Right atrium auricular region (tissue), 2 donors: ENCODE results near the gene NUDCD3. TPM values are rescaled to one million over a fixed set of nuclear protein-coding genes. Genes with fewer than 3 reads are reported as not detected.
A peak's percentile ranks its signal among the peaks of the same experiment; 100 is the strongest.

Experiments
- DNase-seq: peaks from one replicate; pipeline ENCODE4 v3.0.0-alpha.2; 2019; ENCODE audit warnings: low spot score
- H3K27ac ChIP-seq, 2 donors: fragments of 200-600 bp; sonication (generic); 1 replicate in 1 of 2; 2 replicates in 1 of 2; pipeline ENCODE4 v1.5.1; 2016 to 2019
- H3K27me3 ChIP-seq, 2 donors: fragments of 200-600 bp; sonication (generic); one replicate each; pipeline versions ENCODE4 v1.5.1 to v1.6.0; 2017 to 2019
- H3K36me3 ChIP-seq: fragments of 200-600 bp; sonication (generic); one replicate; pipeline ENCODE4 v1.5.1; 2016
- H3K4me1 ChIP-seq, 2 donors: fragments of 200-600 bp; sonication (generic); one replicate each; pipeline versions ENCODE4 v1.5.1 to v1.6.0; 2017 to 2019
- H3K4me3 ChIP-seq, 2 donors: fragments of 200-600 bp; sonication (generic); 1 replicate in 1 of 2; 2 replicates in 1 of 2; pipeline ENCODE4 v1.5.1; 2017 to 2019; ENCODE audit warnings: mild to moderate bottlenecking in 1 of 2, moderate library complexity in 1 of 2
- H3K9me3 ChIP-seq, 2 donors: fragments of 200-600 bp; sonication (generic); one replicate each; pipeline ENCODE4 v1.5.1; 2019
- total RNA-seq, 2 donors: library from RNA; depleted of rRNA; stranded (reverse); fragments of >200 nt; gene quantifications; one replicate each; pipeline ENCODE4 v1.1.0, GENCODE V29; 2016
- TF ChIP-seq, protein P1 (sequence below), 2 donors: fragments of 200-600 bp; sonication (generic); IDR thresholded peaks; one replicate each; pipeline ENCODE4 v1.5.1; 2019; ENCODE audit warnings: antibody characterized with exemption in 2 of 2

The NUDCD3 gene
- total RNA-seq, result 10 to 100 TPM; 50.6 to 53.3 TPM

GRCh38 chr7:44490351-44491200, at the start of gene NUDCD3:
Gene NUDCD3, minus strand, starts transcription at chr7:44490658. Its CDS starts 58 bp downstream, at chr7:44490600.
- peak; percentile 82 for DNase-seq
- H3K4me1 ChIP-seq, result peaks cover 0 to 41% of the 10 kb centered on the region in 2 donors

GRCh38 chr7:44539669-44540506, 49.4 kb upstream of the NUDCD3 start:
- H3K36me3 ChIP-seq, result no peaks in the 10 kb centered on the region
- TF ChIP-seq, protein P1, sequence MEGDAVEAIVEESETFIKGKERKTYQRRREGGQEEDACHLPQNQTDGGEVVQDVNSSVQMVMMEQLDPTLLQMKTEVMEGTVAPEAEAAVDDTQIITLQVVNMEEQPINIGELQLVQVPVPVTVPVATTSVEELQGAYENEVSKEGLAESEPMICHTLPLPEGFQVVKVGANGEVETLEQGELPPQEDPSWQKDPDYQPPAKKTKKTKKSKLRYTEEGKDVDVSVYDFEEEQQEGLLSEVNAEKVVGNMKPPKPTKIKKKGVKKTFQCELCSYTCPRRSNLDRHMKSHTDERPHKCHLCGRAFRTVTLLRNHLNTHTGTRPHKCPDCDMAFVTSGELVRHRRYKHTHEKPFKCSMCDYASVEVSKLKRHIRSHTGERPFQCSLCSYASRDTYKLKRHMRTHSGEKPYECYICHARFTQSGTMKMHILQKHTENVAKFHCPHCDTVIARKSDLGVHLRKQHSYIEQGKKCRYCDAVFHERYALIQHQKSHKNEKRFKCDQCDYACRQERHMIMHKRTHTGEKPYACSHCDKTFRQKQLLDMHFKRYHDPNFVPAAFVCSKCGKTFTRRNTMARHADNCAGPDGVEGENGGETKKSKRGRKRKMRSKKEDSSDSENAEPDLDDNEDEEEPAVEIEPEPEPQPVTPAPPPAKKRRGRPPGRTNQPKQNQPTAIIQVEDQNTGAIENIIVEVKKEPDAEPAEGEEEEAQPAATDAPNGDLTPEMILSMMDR (IDR thresholded peaks at IDR 0.05), result no peak

More at GRCh38 chr7:44490351-44491200, at the start of gene NUDCD3:
- Histone ChIP-seq H3K36me3 (no peaks in the 10 kb centered on the region), H3K9me3 (no peaks in the 10 kb centered on the region), H3K4me3 (peak within 1 kb of the TSS; percentile 94 to 96), H3K27ac (peak within 1 kb of the TSS; percentile 97 to 98), H3K27me3 (no peaks in the 10 kb centered on the region)
- TF ChIP-seq, protein P1 (IDR thresholded peaks at IDR 0.05), result peak in 1 of 2 donors; percentile 51

DNA sequence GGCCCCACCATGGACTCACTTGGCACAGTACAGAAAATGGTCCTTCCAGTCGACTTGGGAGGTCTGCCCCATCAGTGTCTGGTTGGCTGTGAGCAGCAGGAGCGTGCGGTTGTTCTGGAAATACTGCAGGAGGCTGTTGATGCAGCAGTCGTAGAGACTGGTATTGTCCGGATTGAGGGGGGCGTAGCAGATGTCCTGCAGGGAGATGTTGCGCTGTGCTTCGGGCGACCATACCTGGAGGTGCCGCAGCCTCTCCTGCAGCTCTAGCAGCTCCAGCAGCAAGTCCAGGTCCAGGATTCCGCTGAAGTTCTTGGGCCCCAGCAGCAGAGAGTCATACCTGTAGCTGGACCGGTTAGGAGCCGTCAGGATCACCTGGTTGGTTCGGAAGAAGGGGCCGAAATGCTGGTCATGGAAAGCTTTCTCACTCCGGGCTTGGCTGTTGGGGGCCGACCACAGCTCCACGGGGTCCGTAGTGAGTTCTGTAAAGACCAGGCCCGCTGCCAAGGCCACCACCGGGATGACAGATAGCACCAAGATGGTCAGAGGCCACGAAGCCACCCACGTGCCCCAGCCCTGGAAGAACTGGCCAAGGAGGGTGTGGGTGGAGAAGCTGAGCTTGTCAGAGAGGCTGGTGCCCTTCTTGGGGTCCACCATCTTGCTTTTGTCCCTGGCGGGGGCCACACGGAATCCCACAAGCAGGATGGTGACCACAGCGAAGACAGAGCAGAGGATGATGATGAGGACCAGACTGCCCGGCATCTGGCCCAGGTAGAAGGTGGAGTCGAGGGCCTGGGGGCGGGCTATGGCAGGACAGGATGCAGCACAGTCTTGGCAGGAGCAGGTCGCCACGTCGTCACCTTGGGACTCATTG, 48.6 kb upstream of the NUDCD3 start:
- Histone ChIP-seq H3K9me3 (no peaks in the 10 kb centered on the region), H3K27me3 (no peaks in the 10 kb centered on the region), H3K27ac (no peak overlapping the region), H3K36me3 (no peaks in the 10 kb centered on the region), H3K4me1 (no peaks in the 10 kb centered on the region), H3K4me3 (no peak overlapping the region)
- DNase-seq, result no peak
- TF ChIP-seq, protein P1 (IDR thresholded peaks at IDR 0.05), result no peak

More at GRCh38 chr7:44539669-44540506, 49.4 kb upstream of the NUDCD3 start:
- Histone ChIP-seq H3K9me3 (no peaks in the 10 kb centered on the region), H3K27ac (no peak overlapping the region), H3K4me3 (no peak overlapping the region), H3K27me3 (no peaks in the 10 kb centered on the region), H3K4me1 (no peaks in the 10 kb centered on the region)
- no peak for DNase-seq

DNA sequence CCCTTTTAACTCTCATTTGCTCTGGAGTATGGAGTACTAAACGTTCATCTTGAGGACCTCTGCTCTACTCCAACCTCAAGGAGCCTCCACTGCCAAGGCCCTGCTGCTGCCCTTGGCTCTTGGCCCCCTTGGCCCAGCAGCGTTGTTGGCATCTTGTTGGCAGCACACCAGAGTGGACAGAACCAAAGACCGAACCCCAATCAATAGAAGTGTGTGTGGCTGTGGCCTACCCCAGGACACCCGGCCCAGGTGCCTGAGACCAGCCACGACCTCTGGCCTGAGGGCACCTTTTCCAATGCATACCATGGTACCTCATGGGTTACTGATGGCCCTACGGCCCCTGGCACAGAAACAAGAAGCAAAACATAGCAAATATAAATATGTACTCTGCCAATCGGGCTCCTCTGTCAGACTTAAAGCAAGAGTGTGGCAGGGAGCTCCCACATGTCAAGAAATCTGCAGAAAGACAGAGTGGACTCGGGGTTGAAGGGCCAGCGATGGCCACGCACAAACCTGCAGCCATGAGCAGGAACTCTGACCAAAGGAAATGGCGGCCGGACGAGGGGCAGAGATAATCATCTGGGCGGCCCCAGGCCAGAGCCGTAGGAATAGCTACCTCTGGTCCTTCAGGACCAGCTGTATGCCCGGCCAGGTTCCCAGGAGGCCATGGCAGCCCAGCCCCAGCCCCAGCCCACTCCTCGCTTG, 47.8 kb upstream of the NUDCD3 start:
- no peaks in the 10 kb centered on the region for H3K27me3 ChIP-seq
- no peaks in the 10 kb centered on the region for H3K36me3 ChIP-seq
- no peaks in the 10 kb centered on the region for H3K9me3 ChIP-seq
- DNase-seq, result no peak
- no peak overlapping the region for H3K27ac ChIP-seq
- TF ChIP-seq, protein P1 (IDR thresholded peaks at IDR 0.05), result no peak
- no peaks in the 10 kb centered on the region for H3K4me1 ChIP-seq
- no peak overlapping the region for H3K4me3 ChIP-seq

- no peak for DNase-seq
- no peak overlapping the region for H3K4me3 ChIP-seq
- H3K4me1 ChIP-seq, result no peaks in the 10 kb centered on the region
- no peaks in the 10 kb centered on the region for H3K36me3 ChIP-seq
- TF ChIP-seq, protein P1 (IDR thresholded peaks at IDR 0.05), result no peak
- no peaks in the 10 kb centered on the region for H3K27me3 ChIP-seq
- H3K27ac ChIP-seq, result no peak overlapping the region
- no peaks in the 10 kb centered on the region for H3K9me3 ChIP-seq
Observed at GRCh38 chr7:44537442-44537841, 47.0 kb upstream of the NUDCD3 start.
